NCI-H1417 treated with DMSO at 0.1 percent for 48 hours (cell line): ENCODE measurements around the gene TIGAR.

Source experiments
- DNase-seq: peaks from one replicate; lab custom pipeline; 2025; lab: John Stamatoyannopoulos, UW

Gene TIGAR

GRCh38 chr12:4307593-4308333 lies 13.2 kb upstream of the TIGAR start:
- peak; percentile 64 for DNase-seq

GRCh38 chr12:4308334-4308950 lies 12.6 kb upstream of the TIGAR start:
- DNase-seq = no peak

- DNase-seq = no peak
These were observed 9.2 kb upstream of the TIGAR start for GRCh38 chr12:4311776-4312175.

- DNase-seq = no peak
These were observed 8.8 kb upstream of the TIGAR start for GRCh38 chr12:4312251-4312650.

GRCh38 chr12:4320497-4320852 lies 538 bp upstream of the TIGAR start:
- DNase-seq = no peak

GRCh38 chr12:4322726-4323125 lies 1.7 kb downstream of the TIGAR start:
- DNase-seq = no peak

GRCh38 chr12:4323396-4323795 lies 2.4 kb downstream of the TIGAR start:
- DNase-seq = no peak

- DNase-seq = no peak
These were observed 3.4 kb downstream of the TIGAR start for GRCh38 chr12:4324366-4324765.

- no peak for DNase-seq
These were observed 5.0 kb downstream of the TIGAR start for GRCh38 chr12:4325966-4326365.

- no peak for DNase-seq
These were observed 6.3 kb downstream of the TIGAR start for GRCh38 chr12:4327293-4327692.

- no peak for DNase-seq
These were observed 9.2 kb downstream of the TIGAR start for GRCh38 chr12:4330203-4330602.

- no peak for DNase-seq
These were observed 10.2 kb downstream of the TIGAR start for GRCh38 chr12:4331221-4331620.

- no peak for DNase-seq
These were observed 10.8 kb downstream of the TIGAR start for GRCh38 chr12:4331842-4332241.

GRCh38 chr12:4346931-4347330 lies 25.9 kb downstream of the TIGAR start:
- no peak for DNase-seq

GRCh38 chr12:4353785-4354208 lies 32.8 kb downstream of the TIGAR start:
- DNase-seq = no peak

- no peak for DNase-seq
These were observed 34.4 kb downstream of the TIGAR start for GRCh38 chr12:4355156-4356040.

GRCh38 chr12:4356041-4356327 lies 35.0 kb downstream of the TIGAR start:
- no peak for DNase-seq

- no peak for DNase-seq
These were observed 45.1 kb downstream of the TIGAR start for GRCh38 chr12:4366090-4366489.

- DNase-seq = no peak
These were observed 48.5 kb downstream of the TIGAR start for GRCh38 chr12:4369548-4369947.

- no peak for DNase-seq
These were observed 49.3 kb downstream of the TIGAR start for GRCh38 chr12:4370265-4370664.

- no peak for DNase-seq
These were observed 51.6 kb downstream of the TIGAR start for GRCh38 chr12:4372653-4373052.

- DNase-seq = no peak
These were observed 54.4 kb downstream of the TIGAR start for GRCh38 chr12:4375449-4375848.

- DNase-seq = no peak
These were observed 57.8 kb downstream of the TIGAR start for GRCh38 chr12:4378772-4379171.
